Stomach (tissue), 9 donors: ENCODE results near the gene CLMP. TPM values are rescaled to one million over a fixed set of nuclear protein-coding genes. Genes with fewer than 3 reads are reported as not detected.

ENCODE experiments used
- DNase-seq, 2 donors: peaks; one replicate each; pipeline versions ENCODE4 v3.0.0 to v3.0.0-alpha.2; 2013 to 2019
- H3K27ac ChIP-seq, 5 donors: fragments of 200-600 bp in 4 of 5; sonication (generic) in 4 of 5; one replicate each; pipeline ENCODE4 v1.5.1; 2013 to 2019; ENCODE audit warnings: mild to moderate bottlenecking in 1 of 5, moderate library complexity in 1 of 5
- H3K27me3 ChIP-seq, 3 donors: fragments of 200-600 bp; sonication (generic); one replicate each; pipeline ENCODE4 v1.5.1; 2017 to 2019; ENCODE audit warnings: mixed run types in 1 of 3
- H3K36me3 ChIP-seq, 4 donors: fragments of 200-600 bp; sonication (generic); 1 replicate in 3 of 4; 2 replicates in 1 of 4; pipeline ENCODE4 v1.5.1; 2016 to 2019
- H3K4me1 ChIP-seq, 4 donors: fragments of 200-600 bp; sonication (generic); one replicate each; pipeline ENCODE4 v1.5.1; 2016 to 2019
- H3K4me3 ChIP-seq, 4 donors: fragments of 200-600 bp; sonication (generic) in 3 of 4; one replicate each; pipeline ENCODE4 v1.5.1; 2016 to 2019; ENCODE audit warnings: mild to moderate bottlenecking in 1 of 4
- H3K9me3 ChIP-seq, 4 donors: fragments of 200-600 bp; sonication (generic); one replicate each; pipeline ENCODE4 v1.5.1; 2016 to 2019
- EP300 ChIP-seq: sonication (generic); formaldehyde crosslinking; IDR thresholded peaks from one replicate; pipeline ENCODE4 v1.6.1; 2017; ENCODE audit warnings: antibody characterized with exemption
- POLR2A ChIP-seq, 4 donors: fragments of 450-650 bp; IDR thresholded peaks; one replicate each; pipeline ENCODE4 v1.6.1; 2016; ENCODE audit warnings: antibody characterized with exemption in 4 of 4, control low read depth in 2 of 4, mild to moderate bottlenecking in 1 of 4, moderate library complexity in 1 of 4
- POLR2AphosphoS5 ChIP-seq, 3 donors: sonication (generic); formaldehyde crosslinking; IDR thresholded peaks; one replicate each; pipeline ENCODE4 v1.6.1; 2016; ENCODE audit warnings: antibody characterized with exemption in 3 of 3
- WGBS, 5 donors: extraction: QIAGEN DNeasy Blood & Tissue Kit in 3 of 5; methylation state at CpG; one replicate each; pipeline versions ENCODE4 v1.1.5 to v1.1.7; 2013 to 2018; 5-methylcytosine and 5-hydroxymethylcytosine counted together
- intact Hi-C: fragments of 100-400 bp; cut with DNase I; formaldehyde crosslinking; loops from one replicate; pipeline ENCODE4 v1.15.1; 2023; ENCODE audit warnings: low total_unique reads
- polyA plus RNA-seq, 3 donors: library from polyadenylated mRNA; stranded (reverse); fragments of 200-250 nt; gene quantifications; one replicate each; pipeline ENCODE4 v1.2.3, GENCODE V29; 2013
- total RNA-seq, 5 donors: library from RNA; depleted of rRNA; stranded (reverse); fragments of >200 nt; gene quantifications; one replicate each; pipeline versions ENCODE4 v1.1.0 to v1.2.3, GENCODE V29; 2014 to 2016
- TF ChIP-seq, protein P1 (sequence below), 7 experiments: fragments of 450-650 bp in 4 of 7; fragments of 200-600 bp in 3 of 7; sonication (generic) in 3 of 7; IDR thresholded peaks; one replicate each; pipeline ENCODE4 v1.5.1; 2016 to 2019; ENCODE audit warnings: antibody characterized with exemption in 7 of 7, control low read depth in 2 of 7, mild to moderate bottlenecking in 1 of 7
- donor health status: healthy with polysubstance abuse.
- donor health status: Bipolar disorder and iron deficiency.
- donor health status: healthy.

The CLMP gene
- total and polyA plus RNA-seq, 8 donors, result 4.9 to 81.2 (median 40.5) TPM

DNA sequence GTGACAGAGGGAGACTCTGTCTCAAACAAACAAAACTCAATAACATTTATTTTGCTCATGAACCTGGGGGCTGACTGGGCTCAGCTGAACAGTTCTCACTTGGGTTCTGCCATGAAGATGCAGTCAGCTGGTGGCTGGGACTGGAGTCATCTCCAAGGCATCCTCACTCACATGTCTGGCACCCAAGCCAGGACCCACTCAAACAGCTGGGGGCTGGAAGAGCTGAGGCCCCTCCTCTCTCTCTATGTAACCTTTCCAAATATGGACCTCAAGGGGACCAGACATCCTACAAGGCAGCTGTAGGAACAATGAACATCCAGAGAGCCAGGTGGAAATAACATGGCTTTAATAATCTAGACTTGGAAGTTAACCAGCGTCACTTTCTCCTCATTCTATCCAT, 149.9 kb downstream of the CLMP start:
- Histone ChIP-seq H3K4me3 (no peak overlapping the region), H3K9me3 (no peaks in the 10 kb centered on the region), H3K27me3 (no peaks in the 10 kb centered on the region), H3K36me3 (no peaks in the 10 kb centered on the region), H3K27ac (no peak overlapping the region), H3K4me1 (no peaks in the 10 kb centered on the region)
- DNase-seq, result no peak
- 88 to 100% (median 97%) methylated on average over 1 of the region's 1 CpG for WGBS, 5 donors
- TF ChIP-seq POLR2AphosphoS5 (IDR thresholded peaks at IDR 0.05) (no peak), POLR2A (IDR thresholded peaks at IDR 0.05) (no peak), EP300 (no peak)
- TF ChIP-seq, protein P1, sequence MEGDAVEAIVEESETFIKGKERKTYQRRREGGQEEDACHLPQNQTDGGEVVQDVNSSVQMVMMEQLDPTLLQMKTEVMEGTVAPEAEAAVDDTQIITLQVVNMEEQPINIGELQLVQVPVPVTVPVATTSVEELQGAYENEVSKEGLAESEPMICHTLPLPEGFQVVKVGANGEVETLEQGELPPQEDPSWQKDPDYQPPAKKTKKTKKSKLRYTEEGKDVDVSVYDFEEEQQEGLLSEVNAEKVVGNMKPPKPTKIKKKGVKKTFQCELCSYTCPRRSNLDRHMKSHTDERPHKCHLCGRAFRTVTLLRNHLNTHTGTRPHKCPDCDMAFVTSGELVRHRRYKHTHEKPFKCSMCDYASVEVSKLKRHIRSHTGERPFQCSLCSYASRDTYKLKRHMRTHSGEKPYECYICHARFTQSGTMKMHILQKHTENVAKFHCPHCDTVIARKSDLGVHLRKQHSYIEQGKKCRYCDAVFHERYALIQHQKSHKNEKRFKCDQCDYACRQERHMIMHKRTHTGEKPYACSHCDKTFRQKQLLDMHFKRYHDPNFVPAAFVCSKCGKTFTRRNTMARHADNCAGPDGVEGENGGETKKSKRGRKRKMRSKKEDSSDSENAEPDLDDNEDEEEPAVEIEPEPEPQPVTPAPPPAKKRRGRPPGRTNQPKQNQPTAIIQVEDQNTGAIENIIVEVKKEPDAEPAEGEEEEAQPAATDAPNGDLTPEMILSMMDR (IDR thresholded peaks at IDR 0.05), result no peak
- intact Hi-C loops, result no loop called here

DNA sequence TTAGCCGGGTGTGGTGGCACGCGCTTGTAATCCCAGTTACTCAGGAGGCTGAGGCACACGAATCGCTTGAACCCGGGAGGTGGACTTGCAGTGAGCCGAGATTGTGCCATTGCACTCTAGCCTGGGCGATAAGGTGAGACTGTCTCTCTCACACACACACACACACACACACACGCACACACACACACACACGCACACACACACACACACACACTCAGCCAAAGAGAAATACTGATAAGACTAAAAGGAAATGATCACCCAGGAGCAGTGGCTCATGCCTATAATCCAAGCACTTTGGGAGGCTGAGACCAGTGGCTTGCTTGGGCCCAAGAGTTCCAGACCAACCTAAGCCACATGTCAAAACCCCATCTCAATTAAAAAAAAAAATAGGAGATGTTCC, 153.9 kb downstream of the CLMP start:
- no peak overlapping the region for H3K4me3 ChIP-seq
- TF ChIP-seq POLR2AphosphoS5 (IDR thresholded peaks at IDR 0.05) (no peak), EP300 (no peak), POLR2A (IDR thresholded peaks at IDR 0.05) (no peak)
- TF ChIP-seq, protein P1 (IDR thresholded peaks at IDR 0.05), result no peak
- intact Hi-C loops, result no loop called here
- H3K27ac ChIP-seq, result no peak overlapping the region
- H3K9me3 ChIP-seq, result no peaks in the 10 kb centered on the region
- no peaks in the 10 kb centered on the region for H3K36me3 ChIP-seq
- DNase-seq, result no peak
- H3K4me1 ChIP-seq, result no peaks in the 10 kb centered on the region
- H3K27me3 ChIP-seq, result no peaks in the 10 kb centered on the region
- WGBS, 5 donors, result 83 to 91% (median 89%) methylated on average over 9 to 10 of the region's 10 CpGs

DNA sequence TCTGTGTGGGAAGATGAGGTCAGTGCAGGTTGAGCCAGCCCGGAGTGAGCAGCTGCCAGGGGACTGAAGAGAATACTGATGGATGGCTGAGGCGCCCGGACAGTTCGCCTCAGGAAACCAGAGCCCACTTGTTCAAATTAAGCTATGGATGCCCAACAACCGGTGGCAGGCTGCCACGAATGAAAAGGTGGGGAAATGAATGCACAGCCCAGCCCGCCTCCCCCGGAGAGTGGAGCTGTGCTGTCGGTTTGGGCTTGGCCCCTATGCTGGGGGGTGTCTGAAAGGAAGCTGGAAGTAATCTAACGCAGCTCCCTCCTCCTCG, 155.0 kb downstream of the CLMP start:
- H3K9me3 ChIP-seq, result no peaks in the 10 kb centered on the region
- H3K36me3 ChIP-seq, result no peaks in the 10 kb centered on the region
- H3K27ac ChIP-seq, result no peak overlapping the region
- TF ChIP-seq POLR2A (IDR thresholded peaks at IDR 0.05) (no peak), POLR2AphosphoS5 (IDR thresholded peaks at IDR 0.05) (no peak), EP300 (no peak)
- TF ChIP-seq, protein P1 (IDR thresholded peaks at IDR 0.05), result no peak
- H3K4me1 ChIP-seq, result no peaks in the 10 kb centered on the region
- intact Hi-C loops, result no loop called here
- WGBS, 5 donors, result 41 to 61% (median 58%) methylated on average over 10 to 11 of the region's 11 CpGs
- H3K27me3 ChIP-seq, result no peaks in the 10 kb centered on the region
- H3K4me3 ChIP-seq, result no peak overlapping the region
- DNase-seq, result peak in 1 of 2 donors; percentile 53

DNA sequence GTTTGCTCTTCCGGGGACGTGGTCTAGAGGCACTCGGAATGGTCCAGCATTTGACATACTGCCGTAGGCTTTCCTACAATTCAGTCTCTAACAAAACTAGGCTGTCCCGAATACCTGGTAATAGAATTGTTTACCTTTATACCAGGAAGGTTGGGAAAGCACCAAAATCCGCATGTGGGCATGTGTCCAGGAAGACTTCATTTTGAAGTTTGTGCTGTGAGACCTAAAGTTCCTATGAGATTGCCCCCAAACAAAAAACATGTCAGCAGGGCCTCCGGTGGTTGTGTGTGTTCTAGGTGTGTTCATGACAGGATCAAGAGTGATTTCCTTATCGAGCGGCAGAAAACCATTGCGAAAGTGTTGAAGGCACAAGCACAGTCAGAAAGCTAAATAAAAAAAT, 159.2 kb downstream of the CLMP start:
- no peaks in the 10 kb centered on the region for H3K9me3 ChIP-seq
- H3K4me3 ChIP-seq, result no peak overlapping the region
- 57 to 82% (median 75%) methylated on average over 10 of the region's 10 CpGs for WGBS, 5 donors
- TF ChIP-seq POLR2A (IDR thresholded peaks at IDR 0.05), result no peak
- TF ChIP-seq EP300, result no peak
- TF ChIP-seq, protein P1 (IDR thresholded peaks at IDR 0.05), result no peak
- no peak for TF ChIP-seq POLR2AphosphoS5 (IDR thresholded peaks at IDR 0.05)
- no peak overlapping the region for H3K27ac ChIP-seq
- no peaks in the 10 kb centered on the region for H3K4me1 ChIP-seq
- DNase-seq, result peak in 1 of 2 donors; percentile 32
- H3K27me3 ChIP-seq, result no peaks in the 10 kb centered on the region
- intact Hi-C loops, result no loop called here
- no peaks in the 10 kb centered on the region for H3K36me3 ChIP-seq
